ENCODE results near the gene MRNIP.

GRCh38 chr5:179816401-179816795 lies 42.2 kb downstream of the MRNIP start:
- TF ChIP-seq CTCF (IDR thresholded peaks at IDR 0.05) = no peak
- TF ChIP-seq POLR2AphosphoS5 (IDR thresholded peaks at IDR 0.05) = no peak
- TF ChIP-seq POLR2A (IDR thresholded peaks at IDR 0.05) = no peak

Measured in breast epithelium (tissue), 3 donors.